Sigmoid colon (tissue), 4 donors: ENCODE measurements around the gene NLRC5.

Source experiments
- CTCF ChIP-seq, 4 experiments: fragments of 450-650 bp in 3 of 4; fragments of 200-600 bp in 1 of 4; IDR thresholded peaks; one replicate each; pipeline ENCODE4 v1.5.1; 2016 to 2019; ENCODE audit warnings: antibody characterized with exemption in 4 of 4, mild to moderate bottlenecking in 3 of 4, moderate library complexity in 2 of 4
- EP300 ChIP-seq, 4 donors: sonication (generic); formaldehyde crosslinking; IDR thresholded peaks; one replicate each; pipeline ENCODE4 v1.6.1; 2017; ENCODE audit warnings: antibody characterized with exemption in 4 of 4
- POLR2A ChIP-seq, 2 donors: fragments of 450-650 bp; IDR thresholded peaks; one replicate each; pipeline ENCODE4 v1.6.1; 2016; ENCODE audit warnings: antibody characterized with exemption in 2 of 2, mild to moderate bottlenecking in 2 of 2, moderate library complexity in 2 of 2
- POLR2AphosphoS5 ChIP-seq, 4 donors: sonication (generic); formaldehyde crosslinking; IDR thresholded peaks; one replicate each; pipeline ENCODE4 v1.6.1; 2017; ENCODE audit warnings: antibody characterized with exemption in 4 of 4

GRCh38 chr16:57021757-57022156 lies 32.4 kb downstream of the NLRC5 start:
- TF ChIP-seq CTCF (IDR thresholded peaks at IDR 0.05) (no peak), EP300 (IDR thresholded peaks at IDR 0.05) (no peak), POLR2A (IDR thresholded peaks at IDR 0.05) (no peak), POLR2AphosphoS5 (IDR thresholded peaks at IDR 0.05) (no peak)
